DMS 273 treated with DMSO at 0.1 percent for 48 hours (cell line): Measurements from ENCODE around the gene CIRBP.

ENCODE experiments used
- DNase-seq: peaks from one replicate; lab custom pipeline; 2025; lab: John Stamatoyannopoulos, UW

CIRBP gene

GRCh38 chr19:1230783-1231489, 38.2 kb upstream of the CIRBP start:
- DNase-seq: no peak

GRCh38 chr19:1231729-1232637, 37.1 kb upstream of the CIRBP start:
- DNase-seq: no peak

GRCh38 chr19:1232652-1233072, 36.5 kb upstream of the CIRBP start:
- DNase-seq: no peak

- DNase-seq: no peak
Measured at GRCh38 chr19:1233115-1233667, 35.9 kb upstream of the CIRBP start.

GRCh38 chr19:1234051-1234954, 34.8 kb upstream of the CIRBP start:
- DNase-seq: no peak

- no peak for DNase-seq
Measured at GRCh38 chr19:1234955-1235380, 34.2 kb upstream of the CIRBP start.

GRCh38 chr19:1235625-1236538, 33.2 kb upstream of the CIRBP start:
- DNase-seq: no peak

- no peak for DNase-seq
Measured at GRCh38 chr19:1236576-1236975, 32.6 kb upstream of the CIRBP start.

- DNase-seq: no peak
Measured at GRCh38 chr19:1237027-1237659, 32.0 kb upstream of the CIRBP start.

- DNase-seq: no peak
Measured at GRCh38 chr19:1237754-1238368, 31.3 kb upstream of the CIRBP start, which contains the start of gene CBARP. Gene CBARP, minus strand, starts transcription at chr19:1238005. Its CDS starts 1,905 bp downstream, at chr19:1236100.

GRCh38 chr19:1238369-1239303, 30.5 kb upstream of the CIRBP start:
- DNase-seq: no peak

GRCh38 chr19:1239420-1239795, 29.7 kb upstream of the CIRBP start:
- no peak for DNase-seq

GRCh38 chr19:1239796-1240737, 29.1 kb upstream of the CIRBP start:
- DNase-seq: peak; percentile 30

GRCh38 chr19:1240925-1241324, 28.2 kb upstream of the CIRBP start:
- no peak for DNase-seq

GRCh38 chr19:1241417-1242095, 27.6 kb upstream of the CIRBP start, which contains the start of gene ATP5F1D:
Gene ATP5F1D, plus strand, starts transcription at chr19:1241751. Its CDS starts 100 bp downstream, at chr19:1241851.
- peak; percentile 80 for DNase-seq
